ENCODE measurements around the gene PLA2G4E. TPM values are rescaled to one million over a fixed set of nuclear protein-coding genes. Genes with fewer than 3 reads are reported as not detected.

PLA2G4E gene
- total and polyA plus RNA-seq, 2 experiments from 2014 or later = not detected

DNA sequence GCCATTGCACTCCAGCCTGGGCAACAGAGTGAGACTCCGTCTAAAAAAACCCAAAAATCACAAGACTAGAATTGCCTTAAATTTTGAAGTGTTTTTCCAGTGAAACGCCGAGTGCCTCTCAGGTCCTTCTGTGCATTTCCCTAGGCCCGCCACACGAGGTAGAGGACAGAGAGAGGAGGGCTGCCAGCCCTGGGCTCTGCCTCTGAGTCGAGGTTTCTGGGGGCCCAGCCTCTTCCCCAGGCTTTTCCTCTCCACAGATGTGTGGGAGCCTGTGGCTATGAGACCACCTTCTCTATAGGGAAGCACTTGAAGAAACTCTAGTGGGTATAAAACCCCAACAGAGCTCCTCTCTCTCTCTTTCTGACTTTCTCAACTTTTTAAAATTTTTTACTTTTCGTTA is 37.6 kb downstream of the PLA2G4E start:
- Mint-ChIP-seq H3K27me3 (ENCODE audit: insufficient read depth, low read depth, poor library complexity) (peaks cover 10% of the 10 kb centered on the region), H3K36me3 (ENCODE audit: low read depth) (no peaks in the 10 kb centered on the region), H3K9me3 (no peaks in the 10 kb centered on the region), H3K4me1 (peaks cover 19% of the 10 kb centered on the region), H3K4me3 (no peak overlapping the region), H3K27ac (no peak overlapping the region)
- Histone ChIP-seq H3K9me2 (ENCODE audit: insufficient read depth) (no peaks in the 10 kb centered on the region), H3K79me2 (replicated peaks; ENCODE audit: insufficient read depth) (no peaks in the 10 kb centered on the region), H3K36me3 (ENCODE audit: insufficient read depth) (no peaks in the 10 kb centered on the region), H3K27me3 (ENCODE audit: insufficient read depth) (no peaks in the 10 kb centered on the region), H2AFZ (peak overlapping the region; percentile 28; the same call in 1 of the 2 replicates), H3K4me3 (no peak overlapping the region), H3K4me2 (no peak overlapping the region), H3K4me1 (ENCODE audit: insufficient read depth) (peaks cover 13% of the 10 kb centered on the region), H3K27ac (ENCODE audit: low read depth) (no peak overlapping the region), H3F3A (replicated peaks; ENCODE audit: low read depth) (no peaks in the 10 kb centered on the region), H4K20me1 (replicated peaks; ENCODE audit: insufficient read depth) (no peaks in the 10 kb centered on the region)
- DNase-seq (ENCODE audit: low spot score) (peak; percentile 37), ATAC-seq (peak; percentile 83)
- TF ChIP-seq, protein P1, sequence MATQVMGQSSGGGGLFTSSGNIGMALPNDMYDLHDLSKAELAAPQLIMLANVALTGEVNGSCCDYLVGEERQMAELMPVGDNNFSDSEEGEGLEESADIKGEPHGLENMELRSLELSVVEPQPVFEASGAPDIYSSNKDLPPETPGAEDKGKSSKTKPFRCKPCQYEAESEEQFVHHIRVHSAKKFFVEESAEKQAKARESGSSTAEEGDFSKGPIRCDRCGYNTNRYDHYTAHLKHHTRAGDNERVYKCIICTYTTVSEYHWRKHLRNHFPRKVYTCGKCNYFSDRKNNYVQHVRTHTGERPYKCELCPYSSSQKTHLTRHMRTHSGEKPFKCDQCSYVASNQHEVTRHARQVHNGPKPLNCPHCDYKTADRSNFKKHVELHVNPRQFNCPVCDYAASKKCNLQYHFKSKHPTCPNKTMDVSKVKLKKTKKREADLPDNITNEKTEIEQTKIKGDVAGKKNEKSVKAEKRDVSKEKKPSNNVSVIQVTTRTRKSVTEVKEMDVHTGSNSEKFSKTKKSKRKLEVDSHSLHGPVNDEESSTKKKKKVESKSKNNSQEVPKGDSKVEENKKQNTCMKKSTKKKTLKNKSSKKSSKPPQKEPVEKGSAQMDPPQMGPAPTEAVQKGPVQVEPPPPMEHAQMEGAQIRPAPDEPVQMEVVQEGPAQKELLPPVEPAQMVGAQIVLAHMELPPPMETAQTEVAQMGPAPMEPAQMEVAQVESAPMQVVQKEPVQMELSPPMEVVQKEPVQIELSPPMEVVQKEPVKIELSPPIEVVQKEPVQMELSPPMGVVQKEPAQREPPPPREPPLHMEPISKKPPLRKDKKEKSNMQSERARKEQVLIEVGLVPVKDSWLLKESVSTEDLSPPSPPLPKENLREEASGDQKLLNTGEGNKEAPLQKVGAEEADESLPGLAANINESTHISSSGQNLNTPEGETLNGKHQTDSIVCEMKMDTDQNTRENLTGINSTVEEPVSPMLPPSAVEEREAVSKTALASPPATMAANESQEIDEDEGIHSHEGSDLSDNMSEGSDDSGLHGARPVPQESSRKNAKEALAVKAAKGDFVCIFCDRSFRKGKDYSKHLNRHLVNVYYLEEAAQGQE (IDR thresholded peaks at IDR 0.05; ENCODE audit: unreplicated experiment) = no peak
- TF ChIP-seq POLR2AphosphoS5 (IDR thresholded peaks at IDR 0.05; ENCODE audit: low read depth) (no peak), CREB1 (CRISPR knock-in tag; IDR thresholded peaks at IDR 0.05; ENCODE audit: low read depth) (no peak), ZNF114 (CRISPR knock-in tag; IDR thresholded peaks at IDR 0.05) (no peak), NANOG (IDR thresholded peaks at IDR 0.05; ENCODE audit: borderline replicate concordance) (no peak), JUNB (IDR thresholded peaks at IDR 0.05; ENCODE audit: unreplicated experiment) (no peak), EZH2phosphoT487 (IDR thresholded peaks at IDR 0.05; ENCODE audit: unreplicated experiment) (no peak), STAT1 (IDR thresholded peaks at IDR 0.05; ENCODE audit: unreplicated experiment) (no peak)
- TF ChIP-seq, protein P2, sequence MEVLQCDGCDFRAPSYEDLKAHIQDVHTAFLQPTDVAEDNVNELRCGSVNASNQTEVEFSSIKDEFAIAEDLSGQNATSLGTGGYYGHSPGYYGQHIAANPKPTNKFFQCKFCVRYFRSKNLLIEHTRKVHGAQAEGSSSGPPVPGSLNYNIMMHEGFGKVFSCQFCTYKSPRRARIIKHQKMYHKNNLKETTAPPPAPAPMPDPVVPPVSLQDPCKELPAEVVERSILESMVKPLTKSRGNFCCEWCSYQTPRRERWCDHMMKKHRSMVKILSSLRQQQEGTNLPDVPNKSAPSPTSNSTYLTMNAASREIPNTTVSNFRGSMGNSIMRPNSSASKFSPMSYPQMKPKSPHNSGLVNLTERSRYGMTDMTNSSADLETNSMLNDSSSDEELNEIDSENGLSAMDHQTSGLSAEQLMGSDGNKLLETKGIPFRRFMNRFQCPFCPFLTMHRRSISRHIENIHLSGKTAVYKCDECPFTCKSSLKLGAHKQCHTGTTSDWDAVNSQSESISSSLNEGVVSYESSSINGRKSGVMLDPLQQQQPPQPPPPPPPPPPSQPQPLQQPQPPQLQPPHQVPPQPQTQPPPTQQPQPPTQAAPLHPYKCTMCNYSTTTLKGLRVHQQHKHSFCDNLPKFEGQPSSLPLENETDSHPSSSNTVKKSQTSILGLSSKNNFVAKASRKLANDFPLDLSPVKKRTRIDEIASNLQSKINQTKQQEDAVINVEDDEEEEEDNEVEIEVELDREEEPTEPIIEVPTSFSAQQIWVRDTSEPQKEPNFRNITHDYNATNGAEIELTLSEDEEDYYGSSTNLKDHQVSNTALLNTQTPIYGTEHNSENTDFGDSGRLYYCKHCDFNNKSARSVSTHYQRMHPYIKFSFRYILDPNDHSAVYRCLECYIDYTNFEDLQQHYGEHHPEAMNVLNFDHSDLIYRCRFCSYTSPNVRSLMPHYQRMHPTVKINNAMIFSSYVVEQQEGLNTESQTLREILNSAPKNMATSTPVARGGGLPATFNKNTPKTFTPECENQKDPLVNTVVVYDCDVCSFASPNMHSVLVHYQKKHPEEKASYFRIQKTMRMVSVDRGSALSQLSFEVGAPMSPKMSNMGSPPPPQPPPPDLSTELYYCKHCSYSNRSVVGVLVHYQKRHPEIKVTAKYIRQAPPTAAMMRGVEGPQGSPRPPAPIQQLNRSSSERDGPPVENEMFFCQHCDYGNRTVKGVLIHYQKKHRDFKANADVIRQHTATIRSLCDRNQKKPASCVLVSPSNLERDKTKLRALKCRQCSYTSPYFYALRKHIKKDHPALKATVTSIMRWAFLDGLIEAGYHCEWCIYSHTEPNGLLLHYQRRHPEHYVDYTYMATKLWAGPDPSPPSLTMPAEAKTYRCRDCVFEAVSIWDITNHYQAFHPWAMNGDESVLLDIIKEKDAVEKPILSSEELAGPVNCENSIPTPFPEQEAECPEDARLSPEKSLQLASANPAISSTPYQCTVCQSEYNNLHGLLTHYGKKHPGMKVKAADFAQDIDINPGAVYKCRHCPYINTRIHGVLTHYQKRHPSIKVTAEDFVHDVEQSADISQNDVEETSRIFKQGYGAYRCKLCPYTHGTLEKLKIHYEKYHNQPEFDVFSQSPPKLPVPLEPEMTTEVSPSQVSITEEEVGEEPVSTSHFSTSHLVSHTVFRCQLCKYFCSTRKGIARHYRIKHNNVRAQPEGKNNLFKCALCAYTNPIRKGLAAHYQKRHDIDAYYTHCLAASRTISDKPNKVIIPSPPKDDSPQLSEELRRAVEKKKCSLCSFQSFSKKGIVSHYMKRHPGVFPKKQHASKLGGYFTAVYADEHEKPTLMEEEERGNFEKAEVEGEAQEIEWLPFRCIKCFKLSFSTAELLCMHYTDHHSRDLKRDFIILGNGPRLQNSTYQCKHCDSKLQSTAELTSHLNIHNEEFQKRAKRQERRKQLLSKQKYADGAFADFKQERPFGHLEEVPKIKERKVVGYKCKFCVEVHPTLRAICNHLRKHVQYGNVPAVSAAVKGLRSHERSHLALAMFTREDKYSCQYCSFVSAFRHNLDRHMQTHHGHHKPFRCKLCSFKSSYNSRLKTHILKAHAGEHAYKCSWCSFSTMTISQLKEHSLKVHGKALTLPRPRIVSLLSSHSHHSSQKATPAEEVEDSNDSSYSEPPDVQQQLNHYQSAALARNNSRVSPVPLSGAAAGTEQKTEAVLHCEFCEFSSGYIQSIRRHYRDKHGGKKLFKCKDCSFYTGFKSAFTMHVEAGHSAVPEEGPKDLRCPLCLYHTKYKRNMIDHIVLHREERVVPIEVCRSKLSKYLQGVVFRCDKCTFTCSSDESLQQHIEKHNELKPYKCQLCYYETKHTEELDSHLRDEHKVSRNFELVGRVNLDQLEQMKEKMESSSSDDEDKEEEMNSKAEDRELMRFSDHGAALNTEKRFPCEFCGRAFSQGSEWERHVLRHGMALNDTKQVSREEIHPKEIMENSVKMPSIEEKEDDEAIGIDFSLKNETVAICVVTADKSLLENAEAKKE (CRISPR knock-in tag; IDR thresholded peaks at IDR 0.05) = no peak
